ENCODE measurements around the gene TMEM134. TPM values are rescaled to one million over a fixed set of nuclear protein-coding genes. Genes with fewer than 3 reads are reported as not detected.

Gene TMEM134
- polyA plus RNA-seq, 1 experiment: 14.7 TPM

DNA sequence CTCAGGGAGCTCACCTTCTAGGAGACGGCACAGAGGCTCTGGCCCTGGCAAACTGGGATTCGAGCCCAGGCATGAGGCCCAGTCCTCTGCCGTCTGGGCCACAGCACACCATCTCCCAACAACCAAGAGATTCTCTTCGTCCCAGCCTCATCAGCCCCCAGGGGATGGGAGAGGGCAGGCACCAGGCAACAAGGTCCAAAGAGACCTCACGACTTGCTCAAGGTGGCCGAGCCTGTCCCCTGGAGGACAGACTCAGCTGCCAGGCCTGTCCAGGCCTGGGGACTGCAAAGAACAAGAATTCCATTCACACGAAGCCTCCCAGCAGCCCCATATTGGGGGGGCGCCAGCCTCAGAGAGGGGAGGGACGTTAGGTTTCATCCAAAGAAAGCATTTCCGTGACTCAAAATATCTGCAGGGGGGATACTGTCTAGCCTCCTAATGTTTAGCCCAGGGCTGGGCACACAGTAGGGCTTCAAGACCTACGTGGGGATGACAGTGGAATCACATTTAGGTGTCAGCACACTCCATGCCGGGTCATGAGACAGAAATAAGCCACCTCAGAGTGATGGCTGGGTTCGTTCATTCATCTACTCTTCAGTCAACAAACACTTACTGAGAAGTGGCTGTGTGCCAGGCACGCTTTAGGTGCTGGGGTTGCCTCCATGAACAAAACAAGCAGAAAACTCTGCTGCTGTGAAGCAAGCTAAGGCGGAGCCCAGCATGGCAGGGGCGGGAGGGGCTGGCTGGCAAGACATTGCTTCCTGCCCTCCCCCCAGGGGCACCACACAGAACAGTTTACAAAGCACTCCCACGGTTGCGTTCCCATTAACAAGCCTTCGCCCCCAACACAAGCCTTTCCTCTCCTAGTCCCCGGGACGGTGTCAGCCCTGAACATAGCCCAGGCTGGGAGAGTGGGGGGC, 52.4 kb downstream of the TMEM134 start:
- ChIA-PET CTCF (interaction anchor here (1.2 kb wide), 1 partner anchor 15 kb away, joined by 7 read pairs; the partner anchor contains the start of gene PPP1CA), POLR2A (no interaction called here)
- Histone ChIP-seq H3K27me3 (ENCODE audit: control insufficient read depth, insufficient read depth, low read length) (peaks cover 25% of the 10 kb centered on the region), H3K4me3 (ENCODE audit: low read depth, low read length) (no peak overlapping the region), H3K9me3 (ENCODE audit: control insufficient read depth, insufficient read depth, low read length) (no peaks in the 10 kb centered on the region), H3K27ac (ENCODE audit: low read depth, low read length) (no peak overlapping the region)
- TF ChIP-seq, protein P1, sequence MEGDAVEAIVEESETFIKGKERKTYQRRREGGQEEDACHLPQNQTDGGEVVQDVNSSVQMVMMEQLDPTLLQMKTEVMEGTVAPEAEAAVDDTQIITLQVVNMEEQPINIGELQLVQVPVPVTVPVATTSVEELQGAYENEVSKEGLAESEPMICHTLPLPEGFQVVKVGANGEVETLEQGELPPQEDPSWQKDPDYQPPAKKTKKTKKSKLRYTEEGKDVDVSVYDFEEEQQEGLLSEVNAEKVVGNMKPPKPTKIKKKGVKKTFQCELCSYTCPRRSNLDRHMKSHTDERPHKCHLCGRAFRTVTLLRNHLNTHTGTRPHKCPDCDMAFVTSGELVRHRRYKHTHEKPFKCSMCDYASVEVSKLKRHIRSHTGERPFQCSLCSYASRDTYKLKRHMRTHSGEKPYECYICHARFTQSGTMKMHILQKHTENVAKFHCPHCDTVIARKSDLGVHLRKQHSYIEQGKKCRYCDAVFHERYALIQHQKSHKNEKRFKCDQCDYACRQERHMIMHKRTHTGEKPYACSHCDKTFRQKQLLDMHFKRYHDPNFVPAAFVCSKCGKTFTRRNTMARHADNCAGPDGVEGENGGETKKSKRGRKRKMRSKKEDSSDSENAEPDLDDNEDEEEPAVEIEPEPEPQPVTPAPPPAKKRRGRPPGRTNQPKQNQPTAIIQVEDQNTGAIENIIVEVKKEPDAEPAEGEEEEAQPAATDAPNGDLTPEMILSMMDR (IDR thresholded peaks at IDR 0.05; ENCODE audit: low read depth, low read length): no peak
- DNase-seq (ENCODE audit: low read depth, low spot score): no peak

GRCh38 chr11:67415501-67416304, 53.3 kb downstream of the TMEM134 start, which contains the start of gene CARNS1:
Gene CARNS1, plus strand, starts transcription at chr11:67415678. Its CDS starts 522 bp downstream, at chr11:67416200.
- ChIA-PET CTCF (interaction anchor here (1.2 to 3.7 kb wide), 2 partner anchors 14 kb away, joined by 7 to 22 read pairs; partner anchors contain the start of gene PPP1CA), POLR2A (no interaction called here)
- peak within 1 kb of the TSS; percentile 17; the same call in 1 of the 2 replicates for H3K4me3 ChIP-seq (ENCODE audit: low read depth, low read length)
- H3K27ac ChIP-seq (ENCODE audit: low read depth, low read length): no peak within 1 kb of the TSS
- H3K27me3 ChIP-seq (ENCODE audit: control insufficient read depth, insufficient read depth, low read length): peaks cover 27% of the 10 kb centered on the region
- TF ChIP-seq, protein P1 (IDR thresholded peaks at IDR 0.05; ENCODE audit: low read depth, low read length): no peak
- no peak for DNase-seq (ENCODE audit: low read depth, low spot score)
- H3K9me3 ChIP-seq (ENCODE audit: control insufficient read depth, insufficient read depth, low read length): no peaks in the 10 kb centered on the region

DNA sequence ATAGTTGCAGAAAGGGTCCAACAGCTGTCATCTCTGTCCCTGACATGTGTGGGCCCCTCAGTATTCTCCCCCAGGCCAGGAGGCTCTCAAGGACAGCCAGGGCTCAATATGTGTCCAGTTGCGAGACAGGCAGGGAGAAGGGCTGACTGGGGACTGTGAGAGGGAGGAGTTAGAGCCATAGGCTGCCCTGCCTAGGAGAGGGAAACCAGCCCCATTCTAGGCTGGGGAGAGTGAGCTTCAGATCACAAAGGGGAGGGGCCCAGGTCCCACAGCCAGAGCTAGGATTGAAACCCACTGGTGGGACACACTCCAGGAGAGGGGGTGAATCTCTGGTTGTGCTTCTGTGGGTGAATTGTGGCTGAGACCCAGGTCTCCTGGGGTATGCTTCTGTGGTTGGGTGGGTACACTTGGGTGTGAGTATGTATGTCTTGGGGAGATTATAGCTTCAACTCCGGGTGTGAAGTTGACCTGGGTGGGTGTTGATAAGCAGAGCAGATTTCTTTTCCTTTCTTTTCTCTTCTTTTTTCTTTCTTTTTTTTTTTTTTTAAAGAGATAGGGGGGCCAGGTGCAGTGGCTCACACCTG, 55.7 kb downstream of the TMEM134 start:
- no peak for DNase-seq (ENCODE audit: low read depth, low spot score)
- TF ChIP-seq, protein P1 (IDR thresholded peaks at IDR 0.05; ENCODE audit: low read depth, low read length): no peak
- no peak overlapping the region for H3K27ac ChIP-seq (ENCODE audit: low read depth, low read length)
- peaks cover 43% of the 10 kb centered on the region for H3K27me3 ChIP-seq (ENCODE audit: control insufficient read depth, insufficient read depth, low read length)
- H3K9me3 ChIP-seq (ENCODE audit: control insufficient read depth, insufficient read depth, low read length): no peaks in the 10 kb centered on the region
- ChIA-PET CTCF (interaction anchor here (1.0 to 3.7 kb wide), 2 partner anchors 11 to 56 kb away, joined by 5 to 22 read pairs; partner anchors contain the start of gene PPP1CA), POLR2A (interaction anchor here (0.6 to 0.8 kb wide), 2 partner anchors 21 to 71 kb away, joined by 4 read pairs; partner anchors contain the start of gene RAD9A)
- no peak overlapping the region for H3K4me3 ChIP-seq (ENCODE audit: low read depth, low read length)

DNA sequence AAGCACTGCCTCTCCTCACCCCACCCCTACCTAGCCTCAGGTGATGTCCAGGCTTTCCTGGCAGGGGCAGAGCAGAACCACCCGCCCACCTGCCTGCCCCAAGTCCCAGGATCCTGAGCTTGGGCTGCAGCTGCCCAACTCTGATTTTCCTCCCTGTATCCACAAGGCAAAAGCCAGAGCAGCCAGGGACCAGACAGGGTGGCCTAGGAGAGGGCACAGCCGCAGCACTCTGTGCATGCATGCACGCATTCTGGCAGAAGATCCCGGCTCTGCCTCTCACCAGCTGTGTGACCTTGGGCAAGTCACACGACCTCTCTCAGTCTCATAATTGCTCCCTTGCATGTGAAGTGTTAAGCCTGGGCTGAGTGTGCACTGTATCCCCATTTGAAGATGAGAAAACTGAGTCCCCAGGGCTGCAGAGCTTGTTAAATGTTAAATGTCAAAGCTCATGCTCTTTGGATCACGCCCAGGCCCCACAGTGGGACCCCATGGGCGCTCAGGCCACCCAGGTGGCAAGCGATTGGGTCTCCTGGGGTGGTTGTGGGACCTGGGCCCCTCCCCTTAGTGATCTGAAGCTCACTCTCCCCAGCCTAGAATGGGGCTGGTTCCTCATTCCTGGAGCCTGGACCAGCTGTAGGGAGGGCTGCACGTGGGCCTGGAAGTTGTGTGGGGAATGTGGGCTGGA, 56.4 kb downstream of the TMEM134 start:
- ChIA-PET CTCF (interaction anchor here (3.7 kb wide), 1 partner anchor 11 kb away, joined by 22 read pairs; the partner anchor contains the start of gene PPP1CA), POLR2A (interaction anchor here (0.8 kb wide), 1 partner anchor 21 kb away, joined by 4 read pairs; the partner anchor contains the start of gene RAD9A)
- no peak overlapping the region for H3K4me3 ChIP-seq (ENCODE audit: low read depth, low read length)
- no peaks in the 10 kb centered on the region for H3K9me3 ChIP-seq (ENCODE audit: control insufficient read depth, insufficient read depth, low read length)
- H3K27ac ChIP-seq (ENCODE audit: low read depth, low read length): no peak overlapping the region
- no peak for DNase-seq (ENCODE audit: low read depth, low spot score)
- TF ChIP-seq, protein P1 (IDR thresholded peaks at IDR 0.05; ENCODE audit: low read depth, low read length): no peak
- H3K27me3 ChIP-seq (ENCODE audit: control insufficient read depth, insufficient read depth, low read length): peaks cover 46% of the 10 kb centered on the region
